Fibroblast of skin of back (primary cell): Measurements from ENCODE around the gene SH3GL3.

Source experiments
- DNase-seq: peaks from one replicate; pipeline ENCODE4 v3.0.0-alpha.2; 2013

The SH3GL3 gene

GRCh38 chr15:83462953-83463433 is 15.9 kb downstream of the SH3GL3 start:
- no peak for DNase-seq

DNA sequence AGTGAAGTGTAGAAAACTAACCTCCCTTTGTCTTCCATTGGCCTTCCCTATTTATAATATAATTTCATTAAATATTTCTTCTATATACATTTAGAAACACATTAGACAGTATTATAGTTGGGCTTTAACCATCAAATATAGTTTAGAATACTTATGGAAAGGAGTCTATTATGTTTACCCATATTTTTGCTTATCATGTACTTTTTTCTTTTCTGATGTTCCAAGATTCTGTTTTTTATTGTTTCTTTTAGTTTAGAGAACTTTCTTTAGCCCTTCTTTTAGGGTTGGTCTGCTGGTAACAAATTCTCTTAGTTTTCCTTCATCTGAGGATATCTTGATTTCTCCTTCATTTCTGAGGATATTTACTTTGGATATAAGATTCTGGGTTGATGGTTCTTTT is 23.7 kb downstream of the SH3GL3 start:
- no peak for DNase-seq

- DNase-seq: no peak
These were observed 24.2 kb downstream of the SH3GL3 start for GRCh38 chr15:83471307-83471866.

- no peak for DNase-seq
These were observed 25.0 kb downstream of the SH3GL3 start for GRCh38 chr15:83472151-83472550.

- DNase-seq: no peak
These were observed 25.7 kb downstream of the SH3GL3 start for GRCh38 chr15:83472797-83473196.

DNA sequence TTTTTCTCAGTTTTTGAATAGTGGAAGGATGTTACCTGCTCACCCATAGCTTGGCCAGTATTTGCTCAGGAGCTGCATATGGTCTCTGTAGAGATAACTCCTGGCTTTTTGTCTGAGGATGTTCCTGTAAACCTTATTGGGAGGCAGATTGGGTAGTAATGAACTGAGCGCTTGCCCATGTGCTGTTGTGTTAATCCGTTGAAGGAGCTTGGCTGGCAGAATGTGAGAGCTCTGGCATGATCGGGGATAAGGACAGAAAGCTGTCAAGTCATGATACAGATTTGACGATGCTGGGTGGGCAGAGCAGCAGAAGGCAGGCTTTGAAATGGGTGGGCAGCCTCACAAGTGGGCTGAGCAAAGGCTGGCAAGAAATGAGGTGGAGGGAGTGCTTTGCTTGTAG is 27.4 kb downstream of the SH3GL3 start:
- DNase-seq: no peak

DNA sequence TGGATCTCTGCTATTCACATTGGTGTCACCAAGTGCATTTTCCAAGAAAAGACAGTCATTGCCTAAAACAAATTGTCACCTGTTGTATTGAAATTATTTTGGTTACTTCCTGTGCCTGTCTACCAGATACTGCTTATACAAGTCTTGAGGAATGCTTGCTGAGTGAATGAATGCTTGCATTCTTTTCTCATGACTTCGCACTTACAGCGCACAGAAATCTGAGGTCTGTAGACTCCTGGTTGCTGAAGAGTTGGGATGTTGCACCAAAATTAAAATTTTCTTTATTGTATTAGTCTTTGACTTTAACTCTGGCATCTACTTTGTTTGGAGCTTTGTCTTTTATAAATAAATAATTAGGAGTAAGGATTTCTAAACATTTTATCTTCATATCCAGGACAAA is 28.4 kb downstream of the SH3GL3 start:
- peak; percentile 84 for DNase-seq

GRCh38 chr15:83476066-83476465 is 28.9 kb downstream of the SH3GL3 start:
- DNase-seq: no peak

- DNase-seq: no peak
These were observed 29.6 kb downstream of the SH3GL3 start for GRCh38 chr15:83476708-83477107.

- peak; percentile 52 for DNase-seq
These were observed 30.1 kb downstream of the SH3GL3 start for GRCh38 chr15:83477172-83477807.

DNA sequence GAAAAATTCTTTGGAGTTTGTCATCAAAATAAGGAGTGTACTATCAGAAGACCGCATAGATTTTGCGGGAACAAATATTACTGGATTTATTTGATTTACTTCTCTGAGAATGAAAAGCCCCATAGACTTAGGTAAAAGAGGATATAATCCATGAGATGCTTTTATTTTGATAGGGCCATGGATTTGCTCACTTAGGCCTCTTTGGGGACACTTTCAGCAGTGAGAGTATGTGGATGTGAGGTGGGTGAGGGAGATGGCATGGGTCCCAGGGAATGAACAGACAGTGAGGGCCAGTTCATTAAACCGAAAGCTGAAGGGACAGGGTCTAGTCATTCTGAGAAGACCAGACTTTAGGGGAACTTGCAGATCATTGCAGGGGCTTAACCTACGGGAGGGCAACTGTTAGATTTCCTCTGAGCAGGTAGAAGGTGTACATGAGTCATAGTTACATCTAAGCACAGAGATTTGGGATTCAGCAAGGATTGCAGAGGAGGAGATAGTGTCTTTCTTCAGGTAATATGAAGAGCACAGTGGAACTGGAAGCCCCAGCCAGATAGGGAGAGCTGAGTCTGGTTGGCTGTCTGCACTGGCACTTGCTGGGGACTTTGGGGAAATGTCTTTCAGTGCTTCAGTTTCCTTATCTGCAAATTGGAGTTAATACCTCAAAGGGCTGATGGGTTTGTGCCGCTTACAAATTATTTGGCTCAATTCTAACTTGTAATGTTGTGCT is 30.8 kb downstream of the SH3GL3 start:
- DNase-seq: no peak

- no peak for DNase-seq
These were observed 36.5 kb downstream of the SH3GL3 start for GRCh38 chr15:83483612-83484011.

DNA sequence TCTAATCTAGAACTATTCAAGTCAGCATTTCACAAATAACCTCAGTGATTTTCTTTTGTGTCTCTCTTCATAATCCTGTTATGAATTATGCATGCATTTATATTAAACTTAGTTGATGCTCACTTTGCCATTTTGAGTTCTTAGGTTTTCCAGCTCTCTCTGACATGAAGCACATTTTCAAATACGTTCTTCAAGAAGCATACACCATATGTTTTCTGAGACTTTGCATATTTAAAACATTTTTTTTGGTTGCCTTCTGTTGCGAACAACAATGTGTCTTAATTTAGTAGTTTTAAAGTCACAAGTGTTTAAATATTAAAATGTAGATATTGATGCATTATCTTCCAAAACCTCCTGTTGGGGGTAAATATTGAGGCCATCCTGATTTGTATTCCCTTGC is 37.5 kb downstream of the SH3GL3 start:
- DNase-seq: no peak

DNA sequence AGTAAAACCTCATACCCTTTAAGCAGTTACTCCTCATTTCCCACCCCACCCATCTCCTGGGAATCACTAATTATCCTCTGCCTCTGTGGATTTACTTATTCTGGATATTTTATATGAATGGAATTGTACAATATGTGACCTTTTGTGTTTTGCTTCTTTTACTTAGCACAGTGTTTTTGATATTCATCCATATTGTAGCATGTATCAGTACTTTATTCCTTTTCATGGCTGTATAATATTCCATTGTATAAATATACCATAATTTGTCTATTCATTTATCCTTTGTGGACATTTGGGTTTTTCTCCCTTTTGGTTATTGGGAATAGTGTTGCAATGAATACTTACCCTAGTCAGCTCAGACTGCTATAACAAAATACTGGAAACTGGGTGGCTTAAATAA is 39.2 kb downstream of the SH3GL3 start:
- no peak for DNase-seq

GRCh38 chr15:83487519-83487918 is 40.4 kb downstream of the SH3GL3 start:
- no peak for DNase-seq

GRCh38 chr15:83489690-83490089 is 42.5 kb downstream of the SH3GL3 start:
- no peak for DNase-seq

GRCh38 chr15:83491486-83491885 is 44.3 kb downstream of the SH3GL3 start:
- no peak for DNase-seq

DNA sequence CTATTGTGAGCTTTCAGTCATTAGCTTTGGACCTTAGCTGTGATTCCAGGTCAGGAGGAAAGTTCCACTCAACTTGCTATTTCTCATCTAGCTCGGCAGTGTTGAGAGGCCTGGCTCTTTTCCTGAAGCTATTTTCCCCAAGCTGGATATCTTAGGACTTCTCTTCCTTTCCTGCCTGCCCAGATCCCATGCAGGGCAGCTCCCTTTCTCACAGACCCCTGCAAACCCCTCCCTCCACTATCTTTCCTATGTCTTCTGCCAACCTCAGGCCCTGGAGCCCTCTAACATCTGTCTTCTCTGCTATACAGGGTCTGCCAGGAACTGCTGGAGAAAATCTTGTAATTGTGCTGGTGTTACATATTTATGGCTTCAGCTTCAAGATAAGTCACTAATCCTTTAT is 49.6 kb downstream of the SH3GL3 start:
- no peak for DNase-seq

DNA sequence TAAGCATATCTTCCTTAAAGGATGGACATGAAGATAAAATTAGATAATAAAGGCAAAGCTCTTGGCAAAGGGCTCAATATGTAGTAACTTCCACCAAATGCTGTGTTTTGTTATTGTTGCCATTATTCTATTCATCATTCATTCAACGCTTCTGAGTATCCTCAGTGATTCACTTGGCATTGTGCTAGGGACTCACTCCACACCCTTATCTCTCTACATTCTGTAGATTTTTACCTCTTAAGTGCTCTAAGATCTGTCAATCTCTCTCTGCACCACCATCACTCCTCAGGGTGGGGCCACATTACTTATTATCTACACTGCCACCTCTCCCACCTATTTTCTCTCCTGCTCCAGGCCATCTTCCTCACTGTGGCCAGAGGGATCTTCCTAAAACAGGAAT is 51.2 kb downstream of the SH3GL3 start:
- DNase-seq: no peak

GRCh38 chr15:83498801-83499200 is 51.7 kb downstream of the SH3GL3 start:
- DNase-seq: no peak

DNA sequence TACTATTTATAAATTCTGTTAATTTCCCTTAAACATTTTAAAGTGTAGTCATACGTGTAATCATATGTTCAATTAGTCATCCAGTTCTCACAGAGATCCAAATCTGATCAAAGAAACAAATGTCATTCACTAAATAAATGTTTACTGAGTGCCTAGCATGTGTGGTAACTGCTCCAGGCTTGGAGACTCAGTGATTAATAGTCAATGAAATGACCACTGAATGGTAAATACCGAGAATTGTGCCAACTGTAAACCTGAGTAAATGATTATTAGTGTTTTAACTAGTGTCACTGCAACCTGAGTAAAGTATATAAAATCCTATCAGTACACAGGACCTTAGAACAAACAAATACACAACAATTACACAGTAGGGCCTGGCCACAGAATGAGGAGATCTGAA is 52.3 kb downstream of the SH3GL3 start:
- DNase-seq: no peak

GRCh38 chr15:83503595-83504364 is 56.6 kb downstream of the SH3GL3 start:
- DNase-seq: no peak

GRCh38 chr15:83504365-83504764 is 57.2 kb downstream of the SH3GL3 start:
- DNase-seq: peak; percentile 43
